IMR-90 (cell line): Measurements from ENCODE around the gene GCC2. TPM values are rescaled to one million over a fixed set of nuclear protein-coding genes. Genes with fewer than 3 reads are reported as not detected.
"Not testable (repeated sequence)": the region's sequence is repeated elsewhere in the genome, so short reads cannot be mapped to it uniquely, and the experiment has no call there.

ENCODE experiments used
- ATAC-seq: fragments of 200-7000 bp; cut with Tn5 transposase; 2 replicates; pipeline ENCODE4 v1.9.1; 2020; ENCODE audit warnings: low read depth, mild to moderate bottlenecking, moderate library complexity
- BruUV-seq: library from RNA; stranded (reverse); fragments of 400-500 nt; replicated peaks from 2 replicates; lab custom pipeline; 2021; lab: Mats Ljungman, UMichigan
- CTCF ChIA-PET: fragments of 300-600 bp; formaldehyde crosslinking; extraction: SDS; loops from one replicate; lab custom pipeline; 2021; ENCODE audit warnings: antibody characterized with exemption; lab: Yijun Ruan, JAX
- POLR2A ChIA-PET: fragments of 300-600 bp; sonication (Branson Sonifier 250); formaldehyde crosslinking; loops from one replicate; lab custom pipeline; 2022; ENCODE audit warnings: antibody characterized with exemption; ENCODE audit not compliant: unreplicated experiment; lab: Charles Lee
- DNase-seq: peaks from one replicate; pipeline ENCODE4 v3.0.0; 2013
- H2AFZ ChIP-seq: replicated peaks from 2 replicates; pipeline ENCODE3; 2013; ENCODE audit warnings: low read length, mild to moderate bottlenecking; ENCODE audit not compliant: poor library complexity
- H2AK5ac ChIP-seq: 2 replicates; pipeline ENCODE4 v1.6.1; 2013; ENCODE audit warnings: low read depth, low read length, inconsistent platforms
- H2AK9ac ChIP-seq: replicated peaks from 2 replicates; pipeline ENCODE3; 2013; ENCODE audit warnings: mild to moderate bottlenecking, low read depth, low read length, moderate library complexity; ENCODE audit not compliant: poor library complexity
- H2BK120ac ChIP-seq: 2 replicates; pipeline ENCODE4 v1.6.1; 2013; ENCODE audit warnings: low read depth, low read length, inconsistent platforms
- H2BK15ac ChIP-seq: 3 replicates; pipeline ENCODE4 v1.6.1; 2013; ENCODE audit warnings: low read depth, low read length, inconsistent platforms
- H2BK20ac ChIP-seq: 2 replicates; pipeline ENCODE4 v1.6.1; 2013; ENCODE audit warnings: low read depth, mild to moderate bottlenecking, inconsistent platforms, low read length, moderate library complexity
- H2BK5ac ChIP-seq: 2 replicates; pipeline ENCODE4 v1.6.1; 2013; ENCODE audit warnings: mild to moderate bottlenecking, low read depth, low read length, inconsistent platforms; ENCODE audit not compliant: poor library complexity, severe bottlenecking
- H3K14ac ChIP-seq: replicated peaks from 2 replicates; pipeline ENCODE4 v1.6.1; 2013; ENCODE audit warnings: low read depth, low read length, inconsistent platforms
- H3K18ac ChIP-seq: 2 replicates; pipeline ENCODE4 v1.6.1; 2013; ENCODE audit warnings: low read depth, low read length, control low read depth
- H3K23ac ChIP-seq: 2 replicates; pipeline ENCODE4 v1.6.1; 2013; ENCODE audit warnings: low read depth, low read length, inconsistent platforms
- H3K27ac ChIP-seq: 2 replicates; pipeline ENCODE4 v1.5.1; 2013; ENCODE audit warnings: mild to moderate bottlenecking, control low read depth, low read length; ENCODE audit not compliant: insufficient read depth
- H3K27me3 ChIP-seq: 2 replicates; pipeline ENCODE4 v1.6.1; 2013; ENCODE audit warnings: low read length; ENCODE audit not compliant: control insufficient read depth, insufficient read depth
- H3K36me3 ChIP-seq: 2 replicates; pipeline ENCODE4 v1.6.1; 2013; ENCODE audit warnings: low read length, mixed read lengths; ENCODE audit not compliant: control insufficient read depth, insufficient read depth
- H3K4ac ChIP-seq: 2 replicates; pipeline ENCODE4 v1.6.1; 2013; ENCODE audit warnings: low read depth, low read length, inconsistent platforms
- H3K4me1 ChIP-seq: 2 replicates; pipeline ENCODE4 v1.6.1; 2013; ENCODE audit warnings: low read length, mixed read lengths; ENCODE audit not compliant: control insufficient read depth, insufficient read depth
- H3K4me2 ChIP-seq: 2 replicates; pipeline ENCODE4 v1.6.1; 2013; ENCODE audit warnings: low read depth, mild to moderate bottlenecking, control low read depth, low read length, moderate library complexity
- H3K4me3 ChIP-seq: 2 replicates; pipeline ENCODE4 v1.5.1; 2013; ENCODE audit warnings: low read depth, mild to moderate bottlenecking, control low read depth, low read length, moderate library complexity; ENCODE audit not compliant: insufficient read depth
- H3K56ac ChIP-seq: 2 replicates; pipeline ENCODE4 v1.6.1; 2013; ENCODE audit warnings: low read length, inconsistent platforms; ENCODE audit not compliant: insufficient read depth; ENCODE audit errors: extremely low read depth
- H3K79me1 ChIP-seq, 2 experiments: 2 replicates each; pipeline ENCODE4 v1.6.1; 2013; ENCODE audit warnings: low read length in 2 of 2, inconsistent platforms in 1 of 2, low read depth in 1 of 2
- H3K9ac ChIP-seq: 2 replicates; pipeline ENCODE4 v1.6.1; 2013; ENCODE audit warnings: low read depth, low read length, control low read depth
- H3K9me1 ChIP-seq: 2 replicates; pipeline ENCODE4 v1.6.1; 2013; ENCODE audit warnings: low read length, inconsistent platforms; ENCODE audit not compliant: insufficient read depth
- H3K9me3 ChIP-seq: 2 replicates; pipeline ENCODE4 v1.6.1; 2013; ENCODE audit warnings: low read length; ENCODE audit not compliant: control insufficient read depth, insufficient read depth
- H4K20me1 ChIP-seq: 2 replicates; pipeline ENCODE4 v1.6.1; 2013; ENCODE audit warnings: low read length, inconsistent platforms; ENCODE audit not compliant: insufficient read depth
- H4K5ac ChIP-seq: 2 replicates; pipeline ENCODE4 v1.6.1; 2013; ENCODE audit warnings: mild to moderate bottlenecking, low read depth, low read length, control low read depth
- H4K8ac ChIP-seq, 2 experiments: 2 replicates each; pipeline ENCODE4 v1.6.1; 2013; ENCODE audit warnings: low read depth in 2 of 2, low read length in 2 of 2, control low read depth in 1 of 2, inconsistent platforms in 1 of 2
- H4K91ac ChIP-seq: 2 replicates; pipeline ENCODE4 v1.6.1; 2013; ENCODE audit warnings: low read depth, low read length, inconsistent platforms; ENCODE audit not compliant: insufficient read depth
- WGBS, 2 experiments: methylation state at CpG; one replicate each; pipeline versions ENCODE4 v1.1.5 to v1.1.7; 2013; ENCODE audit warnings: missing lambda C conversion rate in 2 of 2; ENCODE audit not compliant: insufficient read length in 1 of 2; ENCODE audit errors: extremely low coverage in 2 of 2; 5-methylcytosine and 5-hydroxymethylcytosine counted together
- dilution Hi-C: fragments of 300-500 bp; cut with HindIII; formaldehyde crosslinking; loops from one replicate; pipeline ENCODE4 v1.14.3; 2018; ENCODE audit warnings: low sequenced_read_pairs; ENCODE audit not compliant: unreplicated experiment
- in situ Hi-C: fragments of 300-500 bp; cut with MboI; formaldehyde crosslinking; loops from 3 replicates; pipeline ENCODE4 v1.14.3; 2019; ENCODE audit warnings: low sequenced_read_pairs, inconsistent platforms, mixed read lengths
- intact Hi-C: fragments of 100-400 bp; cut with micrococcal nuclease; formaldehyde crosslinking; loops from 2 replicates; pipeline ENCODE4 v1.10.0; 2022
- polyA plus RNA-seq, 3 experiments: library from polyadenylated mRNA; depleted of rRNA; stranded (reverse); fragments of >200 nt; gene quantifications; 2 replicates each; pipeline ENCODE4 v1.2.3, GENCODE V29; 2012; ENCODE audit warnings: low replicate concordance in 1 of 3
- total RNA-seq: library from RNA; depleted of rRNA; stranded (reverse); fragments of >200 nt; gene quantifications from 2 replicates; pipeline ENCODE4 v1.2.3, GENCODE V29; 2012

GCC2 gene
- total and polyA plus RNA-seq, 2 of the 4 experiments (the other 2 are of a cell fraction), result 6.4 to 8.6 TPM

DNA sequence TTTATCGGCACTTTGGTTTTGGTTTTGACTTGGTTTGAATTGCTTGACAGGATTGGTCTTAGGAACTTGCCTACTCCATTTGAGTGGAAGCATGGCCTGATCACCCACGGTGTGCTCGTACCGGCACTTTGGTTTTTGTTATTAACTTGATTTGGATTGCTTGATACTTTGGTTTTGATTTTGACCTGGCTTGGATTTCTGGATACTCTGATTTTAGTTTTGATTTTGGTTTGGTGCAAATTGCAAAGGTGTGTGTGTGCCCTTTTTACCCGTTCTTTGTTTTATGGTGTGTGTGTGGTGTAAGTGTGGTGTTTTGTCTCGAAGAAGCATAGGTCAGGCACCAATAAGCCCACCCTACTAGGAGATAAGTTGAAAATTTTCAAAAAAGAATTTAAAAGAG lies 75.7 kb downstream of the GCC2 start:
- BruUV-seq, H3K36me3 ChIP-seq, H2AFZ ChIP-seq, H3K9me3 ChIP-seq, H3K4me3 ChIP-seq, H3K4ac ChIP-seq, H2AK5ac ChIP-seq, H4K8ac ChIP-seq, H3K56ac ChIP-seq, H3K4me1 ChIP-seq, H3K9ac ChIP-seq, H2AK9ac ChIP-seq, H4K5ac ChIP-seq, H2BK15ac ChIP-seq, H3K79me1 ChIP-seq, in situ Hi-C loops, H2BK120ac ChIP-seq, H3K14ac ChIP-seq, DNase-seq, H4K20me1 ChIP-seq, POLR2A ChIA-PET, H2BK5ac ChIP-seq, H3K18ac ChIP-seq, H4K91ac ChIP-seq, H2BK20ac ChIP-seq, H3K27ac ChIP-seq, H3K23ac ChIP-seq, H3K27me3 ChIP-seq, CTCF ChIA-PET, dilution Hi-C loops, ATAC-seq, intact Hi-C loops, H3K9me1 ChIP-seq, H3K4me2 ChIP-seq: not testable (repeated sequence)
- WGBS, 2 experiments, result 80% methylated on average over 1 of the region's 6 CpGs; no CpG with 5 or more reads in 1 of the 2 experiments

- H4K20me1 ChIP-seq, H3K9me3 ChIP-seq, H4K5ac ChIP-seq, H2BK120ac ChIP-seq, in situ Hi-C loops, H3K4me2 ChIP-seq, BruUV-seq, H2AK5ac ChIP-seq, intact Hi-C loops, H3K4ac ChIP-seq, H3K4me3 ChIP-seq, H3K23ac ChIP-seq, H3K9ac ChIP-seq, H3K56ac ChIP-seq, H3K36me3 ChIP-seq, H3K79me1 ChIP-seq, H3K27me3 ChIP-seq, DNase-seq, H3K9me1 ChIP-seq, POLR2A ChIA-PET, dilution Hi-C loops, H2AK9ac ChIP-seq, H3K27ac ChIP-seq, H2BK15ac ChIP-seq, ATAC-seq, H2BK20ac ChIP-seq, H4K8ac ChIP-seq, H3K14ac ChIP-seq, H3K4me1 ChIP-seq, H2AFZ ChIP-seq, H4K91ac ChIP-seq, H2BK5ac ChIP-seq, H3K18ac ChIP-seq, CTCF ChIA-PET: not testable (repeated sequence)
Measured at GRCh38 chr2:108525258-108525657, 76.3 kb downstream of the GCC2 start.
